GM12878 (cell line): ENCODE data around the gene WNK1. TPM values are rescaled to one million over a fixed set of nuclear protein-coding genes. Genes with fewer than 3 reads are reported as not detected.

Experiments
- ATAC-seq: fragments of 200-7000 bp; cut with Tn5 transposase; 3 replicates; pipeline ENCODE4 v1.9.1; 2020; ENCODE audit warnings: mild to moderate bottlenecking, moderate library complexity
- BruUV-seq: library from RNA; stranded (reverse); fragments of 400-500 nt; replicated peaks from 2 replicates; lab custom pipeline; 2021; lab: Mats Ljungman, UMichigan
- CTCF ChIA-PET: fragments of 300-600 bp; sonication (Branson Sonifier 250); formaldehyde crosslinking; extraction: SDS; loops from one replicate; lab custom pipeline; 2021; ENCODE audit warnings: inconsistent platforms; lab: Yijun Ruan, JAX
- POLR2A ChIA-PET: fragments of 350-600 bp; formaldehyde crosslinking; extraction: SDS; loops from one replicate; lab custom pipeline; 2021; ENCODE audit warnings: inconsistent platforms; lab: Charles Lee
- RAD21 ChIA-PET: fragments of 300-600 bp; sonication (Branson Sonifier 250); formaldehyde crosslinking; loops from one replicate; lab custom pipeline; 2023; ENCODE audit warnings: antibody characterized with exemption; ENCODE audit not compliant: unreplicated experiment; lab: Charles Lee
- SMC1A ChIA-PET: fragments of 300-600 bp; sonication (Branson Sonifier 250); formaldehyde crosslinking; loops from one replicate; lab custom pipeline; 2023; ENCODE audit not compliant: unreplicated experiment, uncharacterized antibody; lab: Charles Lee
- DNase-seq: peaks from one replicate; pipeline ENCODE4 v3.0.0-alpha.2; 2011; ENCODE audit warnings: low read depth, low spot score
- FAIRE-seq: peaks from 3 replicates; lab custom pipeline; 2011; peaks lifted over from hg19 to GRCh38; lab: Jason Lieb, UNC
- H2AFZ ChIP-seq: 2 replicates; pipeline ENCODE4 v1.6.0; 2011; ENCODE audit warnings: low read depth, low read length, control low read depth; ENCODE audit not compliant: control insufficient read depth
- H3K27ac ChIP-seq: 2 replicates; pipeline ENCODE4 v1.5.1; 2011; ENCODE audit warnings: control low read depth; ENCODE audit not compliant: control insufficient read depth, insufficient read depth
- H3K27me3 ChIP-seq, 2 experiments: replicated peaks in 1 of 2; 2 replicates each; pipeline versions ENCODE4 v1.6.0 to v1.6.1; 2011; ENCODE audit warnings: low read length in 1 of 2; ENCODE audit not compliant: control insufficient read depth in 2 of 2, insufficient read depth in 2 of 2
- H3K36me3 ChIP-seq, 2 experiments: 2 replicates each; pipeline ENCODE4 v1.5.1; 2011; ENCODE audit warnings: low read length in 1 of 2; ENCODE audit not compliant: control insufficient read depth in 2 of 2, insufficient read depth in 2 of 2
- H3K4me1 ChIP-seq: 2 replicates; pipeline ENCODE4 v1.6.1; 2011; ENCODE audit warnings: mild to moderate bottlenecking, low read length, moderate library complexity, mixed read lengths; ENCODE audit not compliant: control insufficient read depth, insufficient read depth
- H3K4me2 ChIP-seq: 2 replicates; pipeline ENCODE4 v1.6.0; 2011; ENCODE audit warnings: control low read depth; ENCODE audit not compliant: control insufficient read depth, insufficient read depth
- H3K4me3 ChIP-seq: fragments of 200-600 bp; sonication (generic); 2 replicates; pipeline ENCODE4 v1.5.1; 2016
- H3K79me2 ChIP-seq: 2 replicates; pipeline ENCODE4 v1.6.0; 2011; ENCODE audit warnings: low read length; ENCODE audit not compliant: control insufficient read depth, insufficient read depth
- H3K9ac ChIP-seq: 2 replicates; pipeline ENCODE4 v1.8.0; 2011; ENCODE audit warnings: low read length, control low read depth, mixed read lengths; ENCODE audit not compliant: control insufficient read depth, insufficient read depth
- H3K9me3 ChIP-seq: replicated peaks from 3 replicates; pipeline ENCODE4 v1.5.1; 2011; ENCODE audit warnings: mild to moderate bottlenecking, low read length; ENCODE audit not compliant: control insufficient read depth, insufficient read depth
- H4K20me1 ChIP-seq: 2 replicates; pipeline ENCODE4 v1.6.0; 2011; ENCODE audit not compliant: control insufficient read depth, insufficient read depth
- ATF7 ChIP-seq: fragments of 450-650 bp; IDR thresholded peaks from 2 replicates; pipeline ENCODE4 v1.6.1; 2016; ENCODE audit warnings: low read depth, mild to moderate bottlenecking
- BCL3 ChIP-seq: IDR thresholded peaks from 2 replicates; pipeline ENCODE4 v1.6.1; 2011; ENCODE audit warnings: borderline replicate concordance, low read depth, mild to moderate bottlenecking, moderate library complexity, low read length; ENCODE audit not compliant: insufficient read depth, poor library complexity, severe bottlenecking
- EZH2 ChIP-seq: IDR thresholded peaks from 2 replicates; pipeline ENCODE4 v1.6.1; 2012; ENCODE audit warnings: low read depth, mild to moderate bottlenecking, control low read depth, inconsistent platforms, low read length, borderline replicate concordance; ENCODE audit not compliant: control insufficient read depth
- ZBTB33 ChIP-seq: fragments of 450-650 bp; IDR thresholded peaks from 2 replicates; pipeline ENCODE4 v1.6.1; 2017; ENCODE audit warnings: mild to moderate bottlenecking
- ZNF217 ChIP-seq: fragments of 450-650 bp; IDR thresholded peaks from 2 replicates; pipeline ENCODE4 v1.6.1; 2017; ENCODE audit warnings: antibody characterized with exemption, mild to moderate bottlenecking
- ZNF687 ChIP-seq: fragments of 450-650 bp; IDR thresholded peaks from 2 replicates; pipeline ENCODE4 v1.6.1; 2017; ENCODE audit warnings: mild to moderate bottlenecking, moderate library complexity
- WGBS: methylation state at CpG from one replicate; pipeline ENCODE4 v1.1.6; 2016; ENCODE audit warnings: low lambda C conversion rate; ENCODE audit not compliant: insufficient replicate concordance, insufficient coverage; ENCODE audit errors: missing lambda C conversion rate; 5-methylcytosine and 5-hydroxymethylcytosine counted together
- in situ Hi-C: fragments of 300-500 bp; cut with MboI; formaldehyde crosslinking; loops from 9 replicates; pipeline ENCODE4 v1.14.3; 2018; ENCODE audit warnings: mixed read lengths
- intact Hi-C: fragments of 100-400 bp; cut with micrococcal nuclease; formaldehyde crosslinking; loops from one replicate; pipeline ENCODE4 v1.14.2; 2022; ENCODE audit not compliant: unreplicated experiment
- polyA plus RNA-seq, 11 experiments: library from polyadenylated mRNA; depleted of rRNA in 4 of 11; unstranded in 6 of 11; stranded (reverse) in 5 of 11; fragments of >200 nt; fragmentation: Nextera tagmentation in 4 of 11; fragmentation: Illumina TruSeq in 1 of 11; extraction: Ambion mirVana in 4 of 11; extraction: Trizol in 1 of 11; gene quantifications; 1 replicate in 1 of 11; 2 replicates in 10 of 11; pipeline versions ENCODE4 v1.2.1 to v1.2.3, GENCODE V29; 2011 to 2016; ENCODE audit warnings: inconsistent platforms in 2 of 11, missing spikeins in 2 of 11, low read depth in 1 of 11
- total RNA-seq, 4 experiments: library from RNA; depleted of rRNA in 3 of 4; stranded (reverse); fragments of >200 nt in 3 of 4; fragmentation: Illumina TruSeq in 1 of 4; extraction: Trizol in 1 of 4; gene quantifications; 2 replicates each; pipeline versions ENCODE4 v1.2.1 to v1.2.3, GENCODE V29; 2013 to 2021

The WNK1 gene
- total and polyA plus RNA-seq, 10 of the 15 experiments (the other 5 are each of a cell fraction or from before 2014, with no cell fraction given) = 9.6 to 151 (median 86.6) TPM

- Histone ChIP-seq H2AFZ (no peak overlapping the region), H3K36me3 (peaks cover 0 to 2% of the 10 kb centered on the region in 2 experiments; a peak in 2 of 4 replicates), H4K20me1 (no peaks in the 10 kb centered on the region), H3K4me1 (peaks cover 17% of the 10 kb centered on the region), H3K9ac (no peak overlapping the region), H3K27me3 (no peaks in the 10 kb centered on the region), H3K9me3 (no peaks in the 10 kb centered on the region; the same call in 2 of the 3 replicates), H3K27ac (no peak overlapping the region), H3K4me2 (no peak overlapping the region), H3K4me3 (no peak overlapping the region), H3K79me2 (peaks cover 94% of the 10 kb centered on the region)
- no TSS peak for BruUV-seq
- intact Hi-C loops (no loop called here), in situ Hi-C loops (no loop called here)
- FAIRE-seq (no peak), DNase-seq (no peak), ATAC-seq (no peak; the same call in 2 of the 3 replicates)
- ChIA-PET CTCF (interaction anchor here (0.7 to 4.1 kb wide), 3 partner anchors 12 to 27 kb away, joined by 4 to 16 read pairs (median 4); no protein-coding TSS in a partner anchor), SMC1A (interaction anchor here (1.1 to 4.4 kb wide), 7 partner anchors 12 to 113 kb away, joined by 3 to 33 read pairs (median 4); no protein-coding TSS in a partner anchor), RAD21 (interaction anchor here (1.0 kb wide), 1 partner anchor 36 kb away, joined by 4 read pairs; the partner anchor contains the start of gene WNK1), POLR2A (interaction anchor here (1.1 to 1.4 kb wide), 5 partner anchors 12 to 169 kb away, joined by 3 to 4 read pairs (median 3); no protein-coding TSS in a partner anchor)
- TF ChIP-seq ZNF687 (no peak), EZH2 (no peak), BCL3 (no peak), ZNF217 (no peak), ATF7 (no peak), ZBTB33 (no peak)
- WGBS = 89% methylated on average over 4 of the region's 4 CpGs
Measured at GRCh38 chr12:788288-788687, 35.9 kb downstream of the WNK1 start.
